ENCODE measurements around the gene PHYKPL. TPM values are rescaled to one million over a fixed set of nuclear protein-coding genes. Genes with fewer than 3 reads are reported as not detected.

The PHYKPL gene
- total and polyA plus RNA-seq, 2 donors (not counting 1 experiment from before 2014, with no cell fraction given) = 263 to 313 TPM

DNA sequence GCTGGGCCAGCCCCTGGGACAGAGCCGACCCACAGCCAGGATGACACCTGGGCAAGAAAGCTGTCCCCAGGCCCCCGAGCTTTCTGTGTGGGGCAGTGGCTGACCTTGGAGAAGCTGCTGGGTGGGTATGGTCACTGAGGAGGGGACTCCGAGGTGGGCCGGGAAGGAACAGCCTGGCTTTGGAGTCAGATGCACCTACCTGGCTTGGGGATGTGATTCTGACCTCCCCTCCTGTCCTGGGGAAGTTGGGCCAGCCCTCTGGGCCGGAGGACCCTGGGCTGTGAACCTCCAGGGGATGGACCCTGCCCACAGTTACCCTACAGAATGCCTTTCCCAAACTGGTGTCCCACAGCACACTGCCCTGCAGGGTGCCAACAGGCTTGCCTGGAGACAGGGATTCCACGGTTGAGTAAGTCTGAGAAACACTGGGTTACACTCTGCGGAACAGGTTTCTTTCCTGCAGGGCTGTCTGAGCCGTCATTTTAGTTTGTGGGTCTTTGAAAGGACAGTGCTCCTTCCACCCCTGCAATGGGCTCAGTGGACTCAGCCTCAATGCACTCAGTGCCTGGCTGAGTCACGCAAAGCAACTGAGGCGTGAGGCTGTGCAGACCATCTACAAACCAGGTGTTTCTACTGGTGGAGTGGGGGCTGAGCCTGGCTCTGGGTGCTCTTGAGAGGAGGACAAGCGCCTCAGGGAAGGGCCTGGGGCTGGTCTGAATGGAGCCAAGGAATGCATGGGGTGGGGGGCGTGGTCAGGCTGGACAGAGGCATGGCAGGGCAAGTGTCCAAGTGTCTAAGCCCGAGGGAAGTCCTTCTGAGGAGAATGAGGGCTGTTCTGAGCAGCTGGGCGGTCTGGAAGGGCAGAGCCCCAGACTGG lies 41.3 kb upstream of the PHYKPL start:
- no peaks in the 10 kb centered on the region for H3K4me1 ChIP-seq (ENCODE audit: control insufficient read depth in 2 of 2, insufficient read depth in 2 of 2, low read length in 2 of 2)
- no peaks in the 10 kb centered on the region for H3K79me2 ChIP-seq (ENCODE audit: control insufficient read depth, insufficient read depth, low read length)
- no peak overlapping the region for H3K4me3 ChIP-seq (ENCODE audit: control extremely low read depth in 1 of 5, extremely low read depth in 1 of 5, insufficient read depth in 1 of 5, low read depth in 2 of 5, low read length in 4 of 5)
- no peak overlapping the region for H3K4me2 ChIP-seq (replicated peaks; ENCODE audit: low read depth, low read length, poor library complexity, severe bottlenecking)
- ATAC-seq (ENCODE audit: low read depth) = no peak
- intact Hi-C loops (cut with micrococcal nuclease) = no loop called here
- no peak overlapping the region for H3K27ac ChIP-seq (ENCODE audit: low read length in 2 of 2)
- Mint-ChIP-seq H3K4me3 (no peak overlapping the region), H3K27ac (no peak overlapping the region), H3K4me1 (no peaks in the 10 kb centered on the region), H3K27me3 (peaks cover 19% of the 10 kb centered on the region), H3K9me3 (ENCODE audit: insufficient read depth) (no peaks in the 10 kb centered on the region)
- H3K9me3 ChIP-seq (ENCODE audit: control extremely low read depth in 1 of 3, control insufficient read depth in 2 of 3, insufficient read depth in 1 of 3, low read length in 2 of 3) = no peaks in the 10 kb centered on the region
- no peak for TF ChIP-seq EZH2 (IDR thresholded peaks at IDR 0.05; ENCODE audit: borderline replicate concordance, insufficient read depth, low read depth, low read length, poor library complexity, severe bottlenecking)
- TF ChIP-seq, protein P1, sequence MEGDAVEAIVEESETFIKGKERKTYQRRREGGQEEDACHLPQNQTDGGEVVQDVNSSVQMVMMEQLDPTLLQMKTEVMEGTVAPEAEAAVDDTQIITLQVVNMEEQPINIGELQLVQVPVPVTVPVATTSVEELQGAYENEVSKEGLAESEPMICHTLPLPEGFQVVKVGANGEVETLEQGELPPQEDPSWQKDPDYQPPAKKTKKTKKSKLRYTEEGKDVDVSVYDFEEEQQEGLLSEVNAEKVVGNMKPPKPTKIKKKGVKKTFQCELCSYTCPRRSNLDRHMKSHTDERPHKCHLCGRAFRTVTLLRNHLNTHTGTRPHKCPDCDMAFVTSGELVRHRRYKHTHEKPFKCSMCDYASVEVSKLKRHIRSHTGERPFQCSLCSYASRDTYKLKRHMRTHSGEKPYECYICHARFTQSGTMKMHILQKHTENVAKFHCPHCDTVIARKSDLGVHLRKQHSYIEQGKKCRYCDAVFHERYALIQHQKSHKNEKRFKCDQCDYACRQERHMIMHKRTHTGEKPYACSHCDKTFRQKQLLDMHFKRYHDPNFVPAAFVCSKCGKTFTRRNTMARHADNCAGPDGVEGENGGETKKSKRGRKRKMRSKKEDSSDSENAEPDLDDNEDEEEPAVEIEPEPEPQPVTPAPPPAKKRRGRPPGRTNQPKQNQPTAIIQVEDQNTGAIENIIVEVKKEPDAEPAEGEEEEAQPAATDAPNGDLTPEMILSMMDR (IDR thresholded peaks at IDR 0.05) = no peak
- POLR2A ChIA-PET = no interaction called here
- no peak overlapping the region for H2AFZ ChIP-seq (ENCODE audit: insufficient read depth, low read depth, low read length, poor library complexity, severe bottlenecking)
- no peaks in the 10 kb centered on the region for H4K20me1 ChIP-seq (ENCODE audit: control insufficient read depth, insufficient read depth, low read length, poor library complexity, severe bottlenecking)
- H3K36me3 ChIP-seq (replicated peaks in 1 of 2; ENCODE audit: control extremely low read depth in 1 of 2, control insufficient read depth in 1 of 2, extremely low read depth in 1 of 2, insufficient read depth in 2 of 2, low read length in 1 of 2) = no peaks in the 10 kb centered on the region
- CTCF ChIA-PET = interaction anchor here (1.9 kb wide), 1 partner anchor 10 kb away, joined by 6 read pairs; no protein-coding TSS in a partner anchor
- WGBS (ENCODE audit: insufficient coverage) = 90% methylated on average over 12 of the region's 14 CpGs
- no peak overlapping the region for H3K9ac ChIP-seq (ENCODE audit: low read length)
- H3K27me3 ChIP-seq (replicated peaks in 1 of 4; ENCODE audit: control extremely low read depth in 1 of 4, control insufficient read depth in 3 of 4, insufficient read depth in 4 of 4, low read length in 3 of 4) = no peaks in the 10 kb centered on the region
- DNase-seq = no peak

DNA sequence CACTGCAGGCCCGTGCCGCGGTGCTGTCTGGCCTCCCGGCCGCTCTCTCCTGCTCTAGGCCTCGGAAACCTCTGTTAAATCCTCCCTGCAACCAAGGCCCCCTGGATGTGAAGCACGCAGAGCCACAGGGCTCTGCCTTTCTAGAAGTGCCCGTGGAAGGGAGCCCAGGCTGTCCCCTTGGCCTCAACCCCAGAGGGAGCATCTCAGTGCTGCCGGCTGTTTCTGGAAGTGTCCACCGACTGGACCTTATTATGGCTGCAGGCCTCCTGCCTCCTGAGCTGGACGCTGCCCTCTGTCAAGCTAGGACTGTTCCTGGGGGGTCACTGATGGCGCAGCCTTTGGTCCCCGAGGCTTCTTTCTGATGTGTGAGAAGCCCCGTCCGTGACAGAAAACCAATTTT lies 40.4 kb upstream of the PHYKPL start:
- Histone ChIP-seq H3K4me3 (ENCODE audit: control extremely low read depth in 1 of 5, extremely low read depth in 1 of 5, insufficient read depth in 1 of 5, low read depth in 2 of 5, low read length in 4 of 5) (no peak overlapping the region), H3K27ac (ENCODE audit: low read length in 2 of 2) (no peak overlapping the region), H3K4me1 (ENCODE audit: control insufficient read depth in 2 of 2, insufficient read depth in 2 of 2, low read length in 2 of 2) (no peaks in the 10 kb centered on the region), H2AFZ (ENCODE audit: insufficient read depth, low read depth, low read length, poor library complexity, severe bottlenecking) (no peak overlapping the region), H3K27me3 (replicated peaks in 1 of 4; ENCODE audit: control extremely low read depth in 1 of 4, control insufficient read depth in 3 of 4, insufficient read depth in 4 of 4, low read length in 3 of 4) (no peaks in the 10 kb centered on the region), H3K9me3 (ENCODE audit: control extremely low read depth in 1 of 3, control insufficient read depth in 2 of 3, insufficient read depth in 1 of 3, low read length in 2 of 3) (no peaks in the 10 kb centered on the region), H3K79me2 (ENCODE audit: control insufficient read depth, insufficient read depth, low read length) (no peaks in the 10 kb centered on the region), H3K36me3 (replicated peaks in 1 of 2; ENCODE audit: control extremely low read depth in 1 of 2, control insufficient read depth in 1 of 2, extremely low read depth in 1 of 2, insufficient read depth in 2 of 2, low read length in 1 of 2) (no peaks in the 10 kb centered on the region), H3K4me2 (replicated peaks; ENCODE audit: low read depth, low read length, poor library complexity, severe bottlenecking) (no peak overlapping the region), H3K9ac (ENCODE audit: low read length) (no peak overlapping the region), H4K20me1 (ENCODE audit: control insufficient read depth, insufficient read depth, low read length, poor library complexity, severe bottlenecking) (no peaks in the 10 kb centered on the region)
- DNase-seq (no peak), ATAC-seq (ENCODE audit: low read depth) (no peak)
- intact Hi-C loops (cut with micrococcal nuclease) = no loop called here
- no peak overlapping the region for H3K27ac Mint-ChIP-seq
- H3K9me3 Mint-ChIP-seq (ENCODE audit: insufficient read depth) = no peaks in the 10 kb centered on the region
- TF ChIP-seq, protein P1 (IDR thresholded peaks at IDR 0.05) = no peak
- no peak for TF ChIP-seq EZH2 (IDR thresholded peaks at IDR 0.05; ENCODE audit: borderline replicate concordance, insufficient read depth, low read depth, low read length, poor library complexity, severe bottlenecking)
- H3K27me3 Mint-ChIP-seq = peaks cover 19% of the 10 kb centered on the region
- ChIA-PET CTCF (interaction anchor here (1.4 kb wide), 1 partner anchor 10 kb away, joined by 3 read pairs; no protein-coding TSS in a partner anchor), POLR2A (no interaction called here)
- H3K4me3 Mint-ChIP-seq = no peak overlapping the region
- H3K4me1 Mint-ChIP-seq = no peaks in the 10 kb centered on the region
- WGBS (ENCODE audit: insufficient coverage) = 92% methylated on average over 13 of the region's 15 CpGs

All from B cell (primary cell).